ENCODE data around the gene AKAP6. TPM values are rescaled to one million over a fixed set of nuclear protein-coding genes. Genes with fewer than 3 reads are reported as not detected.

AKAP6 gene
- total RNA-seq, 1 donor from 2014 or later = 0.53 TPM

- Mint-ChIP-seq H3K36me3 (ENCODE audit: low read depth) (no peaks in the 10 kb centered on the region), H3K4me1 (no peaks in the 10 kb centered on the region), H3K27ac (no peak overlapping the region), H3K27me3 (no peaks in the 10 kb centered on the region), H3K4me3 (no peak overlapping the region), H3K9me3 (no peaks in the 10 kb centered on the region)
- TF ChIP-seq CTCF (IDR thresholded peaks at IDR 0.05) = no peak
- intact Hi-C loops (cut with micrococcal nuclease) = no loop called here
- ChIA-PET POLR2A (no interaction called here), CTCF (no interaction called here)
- DNase-seq (no peak), ATAC-seq (ENCODE audit: low read depth) (no peak)
These were observed 304.2 kb downstream of the AKAP6 start for GRCh38 chr14:32633224-32633859.

GRCh38 chr14:32633930-32634329 lies 304.8 kb downstream of the AKAP6 start:
- Mint-ChIP-seq H3K4me1 (no peaks in the 10 kb centered on the region), H3K36me3 (ENCODE audit: low read depth) (no peaks in the 10 kb centered on the region), H3K9me3 (no peaks in the 10 kb centered on the region), H3K4me3 (no peak overlapping the region), H3K27ac (no peak overlapping the region), H3K27me3 (no peaks in the 10 kb centered on the region)
- no peak for TF ChIP-seq CTCF (IDR thresholded peaks at IDR 0.05)
- ChIA-PET CTCF (no interaction called here), POLR2A (no interaction called here)
- no peak for DNase-seq
- intact Hi-C loops (cut with micrococcal nuclease) = no loop called here
- no peak for ATAC-seq (ENCODE audit: low read depth)

GRCh38 chr14:32635061-32635719 lies 306.1 kb downstream of the AKAP6 start:
- Mint-ChIP-seq H3K4me1 (no peaks in the 10 kb centered on the region), H3K4me3 (no peak overlapping the region), H3K36me3 (ENCODE audit: low read depth) (no peaks in the 10 kb centered on the region), H3K9me3 (no peaks in the 10 kb centered on the region), H3K27me3 (no peaks in the 10 kb centered on the region), H3K27ac (no peak overlapping the region)
- intact Hi-C loops (cut with micrococcal nuclease) = no loop called here
- ATAC-seq (ENCODE audit: low read depth) (no peak), DNase-seq (no peak)
- ChIA-PET POLR2A (no interaction called here), CTCF (no interaction called here)
- TF ChIP-seq CTCF (IDR thresholded peaks at IDR 0.05) = no peak

GRCh38 chr14:32637582-32637981 lies 308.5 kb downstream of the AKAP6 start:
- intact Hi-C loops (cut with micrococcal nuclease) = no loop called here
- Mint-ChIP-seq H3K4me1 (no peaks in the 10 kb centered on the region), H3K36me3 (ENCODE audit: low read depth) (no peaks in the 10 kb centered on the region), H3K9me3 (no peaks in the 10 kb centered on the region), H3K27ac (no peak overlapping the region), H3K27me3 (no peaks in the 10 kb centered on the region), H3K4me3 (no peak overlapping the region)
- ChIA-PET POLR2A (no interaction called here), CTCF (no interaction called here)
- ATAC-seq (ENCODE audit: low read depth) (no peak), DNase-seq (no peak)
- TF ChIP-seq CTCF (IDR thresholded peaks at IDR 0.05) = no peak

GRCh38 chr14:32639208-32639607 lies 310.1 kb downstream of the AKAP6 start:
- TF ChIP-seq CTCF (IDR thresholded peaks at IDR 0.05) = no peak
- DNase-seq (no peak), ATAC-seq (ENCODE audit: low read depth) (no peak)
- ChIA-PET POLR2A (no interaction called here), CTCF (no interaction called here)
- no peaks in the 10 kb centered on the region for H3K4me1 Mint-ChIP-seq
- no peaks in the 10 kb centered on the region for H3K9me3 Mint-ChIP-seq
- no peak overlapping the region for H3K4me3 Mint-ChIP-seq
- intact Hi-C loops (cut with micrococcal nuclease) = no loop called here
- H3K27ac Mint-ChIP-seq = no peak overlapping the region
- no peaks in the 10 kb centered on the region for H3K27me3 Mint-ChIP-seq
- H3K36me3 Mint-ChIP-seq (ENCODE audit: low read depth) = no peaks in the 10 kb centered on the region
